HuH-7.5 (cell line): ENCODE data around the gene PLD1.
"Not testable (repeated sequence)": the region's sequence is repeated elsewhere in the genome, so short reads cannot be mapped to it uniquely, and the experiment has no call there.

ENCODE experiments used
- DNase-seq: peaks from one replicate; pipeline ENCODE4 v3.0.0; 2011; ENCODE audit warnings: low spot score

Gene PLD1

GRCh38 chr3:171615686-171616085 lies 194.6 kb downstream of the PLD1 start:
- no peak for DNase-seq

- no peak for DNase-seq
These were observed 195.0 kb downstream of the PLD1 start for GRCh38 chr3:171615281-171615680.

GRCh38 chr3:171614318-171614921 lies 195.9 kb downstream of the PLD1 start:
- DNase-seq: peak; percentile 6

GRCh38 chr3:171607452-171607851 lies 202.8 kb downstream of the PLD1 start:
- DNase-seq: no peak

- DNase-seq: no peak
These were observed 204.0 kb downstream of the PLD1 start for GRCh38 chr3:171606151-171606751.

GRCh38 chr3:171604370-171604769 lies 205.9 kb downstream of the PLD1 start:
- no peak for DNase-seq

- DNase-seq: no peak
These were observed 208.2 kb downstream of the PLD1 start for GRCh38 chr3:171602072-171602471.

- no peak for DNase-seq
These were observed 210.3 kb downstream of the PLD1 start for GRCh38 chr3:171600030-171600429.

GRCh38 chr3:171598990-171599389 lies 211.3 kb downstream of the PLD1 start:
- DNase-seq: no peak

- DNase-seq: no peak
These were observed 217.5 kb downstream of the PLD1 start for GRCh38 chr3:171592786-171593185.

- no peak for DNase-seq
These were observed 219.2 kb downstream of the PLD1 start for GRCh38 chr3:171591070-171591469.

GRCh38 chr3:171586274-171586673 lies 224.0 kb downstream of the PLD1 start:
- no peak for DNase-seq

GRCh38 chr3:171585039-171585438 lies 225.2 kb downstream of the PLD1 start:
- no peak for DNase-seq

GRCh38 chr3:171584100-171584499 lies 226.2 kb downstream of the PLD1 start:
- DNase-seq: no peak

GRCh38 chr3:171574556-171575240 lies 235.6 kb downstream of the PLD1 start:
- DNase-seq: no peak

- DNase-seq: no peak
These were observed 240.6 kb downstream of the PLD1 start for GRCh38 chr3:171569571-171570132.

- DNase-seq: no peak
These were observed 241.5 kb downstream of the PLD1 start for GRCh38 chr3:171568766-171569165.

- DNase-seq: peak; percentile 22
These were observed 243.4 kb downstream of the PLD1 start for GRCh38 chr3:171566803-171567422.

GRCh38 chr3:171565481-171566058 lies 244.7 kb downstream of the PLD1 start:
- DNase-seq: no peak

- DNase-seq: no peak
These were observed 245.4 kb downstream of the PLD1 start for GRCh38 chr3:171564748-171565480.

- no peak for DNase-seq
These were observed 247.0 kb downstream of the PLD1 start for GRCh38 chr3:171563298-171563697.

- not testable (repeated sequence) for DNase-seq
These were observed 247.8 kb downstream of the PLD1 start for GRCh38 chr3:171562459-171562858.
